Large intestine (tissue), 3 donors: ENCODE data around the gene PACSIN1. TPM values are rescaled to one million over a fixed set of nuclear protein-coding genes. Genes with fewer than 3 reads are reported as not detected.
"Not testable (repeated sequence)": the region's sequence is repeated elsewhere in the genome, so short reads cannot be mapped to it uniquely, and the experiment has no call there.

ENCODE experiments used
- DNase-seq, 2 donors: peaks; one replicate each; pipeline versions ENCODE4 v3.0.0 to v3.0.0-alpha.2; 2013
- H3K27ac ChIP-seq: one replicate; pipeline ENCODE4 v1.5.1; 2013; ENCODE audit warnings: low read length
- H3K27me3 ChIP-seq: 2 replicates; pipeline ENCODE4 v1.6.1; 2013; ENCODE audit warnings: low read length; ENCODE audit not compliant: control insufficient read depth, insufficient read depth
- H3K36me3 ChIP-seq: 2 replicates; pipeline ENCODE4 v1.6.1; 2013; ENCODE audit warnings: low read length; ENCODE audit not compliant: control insufficient read depth, insufficient read depth
- H3K4me1 ChIP-seq: one replicate; pipeline ENCODE4 v1.6.1; 2013; ENCODE audit warnings: low read length; ENCODE audit not compliant: control insufficient read depth, insufficient read depth
- H3K4me3 ChIP-seq: one replicate; pipeline ENCODE4 v1.5.1; 2013; ENCODE audit warnings: low read length
- H3K9me3 ChIP-seq: one replicate; pipeline ENCODE4 v1.6.1; 2013; ENCODE audit warnings: mild to moderate bottlenecking, low read depth, low read length, moderate library complexity; ENCODE audit not compliant: control insufficient read depth
- WGBS: methylation state at CpG from one replicate; pipeline ENCODE4 v1.1.5; 2013; ENCODE audit warnings: low lambda C conversion rate; ENCODE audit not compliant: insufficient coverage; 5-methylcytosine and 5-hydroxymethylcytosine counted together
- polyA plus RNA-seq: library from polyadenylated mRNA; unstranded; fragments of 120-200 nt; gene quantifications from one replicate; pipeline ENCODE4 v1.2.1, GENCODE V29; 2013

The PACSIN1 gene
- polyA plus RNA-seq, 1 donor = 0.33 TPM

DNA sequence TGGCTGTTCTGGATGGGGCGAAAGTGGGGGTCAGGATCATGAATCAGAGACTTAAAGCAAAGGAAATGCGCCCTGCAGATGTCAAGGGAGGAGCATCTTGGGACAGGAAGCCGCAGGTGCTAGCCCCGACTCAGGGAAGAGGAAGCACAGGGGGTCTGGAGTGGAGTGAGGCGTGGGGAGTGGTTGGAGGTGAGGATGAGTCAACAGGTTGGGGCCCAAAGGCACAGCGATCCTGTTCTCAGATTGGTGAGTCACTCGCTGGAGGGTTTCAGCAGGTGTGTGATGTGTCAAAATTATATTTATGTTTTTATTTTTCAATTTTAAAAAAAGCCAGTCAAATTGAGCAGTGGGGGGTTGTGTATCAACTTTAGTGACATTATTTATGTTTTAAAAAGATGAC lies 19.0 kb downstream of the PACSIN1 start:
- no peaks in the 10 kb centered on the region for H3K36me3 ChIP-seq
- no peak overlapping the region for H3K27ac ChIP-seq
- no peak for DNase-seq
- WGBS = no CpG with 5 or more reads among the region's 7 CpGs
- H3K4me1 ChIP-seq = no peaks in the 10 kb centered on the region
- H3K27me3 ChIP-seq = no peaks in the 10 kb centered on the region
- no peaks in the 10 kb centered on the region for H3K9me3 ChIP-seq
- H3K4me3 ChIP-seq = no peak overlapping the region

DNA sequence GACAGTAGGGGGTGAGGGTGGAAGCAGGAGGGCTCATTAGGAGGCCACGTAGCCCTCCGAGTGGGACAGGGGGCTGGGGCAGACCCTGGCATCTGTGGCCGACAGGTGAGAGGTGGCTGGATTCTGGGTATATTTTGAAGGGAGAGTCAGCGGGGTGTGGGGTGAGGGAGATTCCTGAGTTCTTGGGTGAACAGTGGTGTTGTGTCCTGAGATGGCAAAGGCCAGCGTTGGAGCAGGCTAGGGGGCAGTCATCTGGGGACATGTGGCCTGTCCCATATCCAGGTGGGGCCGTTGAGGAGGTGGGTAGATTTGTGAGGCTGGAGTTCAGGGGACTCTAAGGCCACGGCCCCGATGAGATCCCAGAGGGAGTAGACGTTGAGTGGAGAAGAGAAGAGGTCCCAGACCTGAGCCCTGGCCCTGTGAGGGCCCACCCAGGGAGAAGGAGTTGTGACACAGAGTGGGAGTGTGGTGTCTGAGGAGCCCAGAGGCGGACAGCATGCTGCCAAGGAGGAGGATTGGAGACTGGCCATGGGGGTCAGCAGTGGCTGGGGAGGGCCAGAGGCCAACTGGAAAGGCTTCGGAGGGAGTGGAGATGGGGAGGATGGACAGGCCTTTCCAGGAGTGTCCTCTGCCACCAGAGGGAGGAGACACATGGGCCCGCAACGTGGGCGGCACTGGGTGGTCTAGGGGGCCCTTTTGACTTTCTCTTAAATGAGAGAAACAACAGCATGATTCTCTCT lies 19.6 kb downstream of the PACSIN1 start:
- H3K4me3 ChIP-seq = no peak overlapping the region
- no CpG with 5 or more reads among the region's 14 CpGs for WGBS
- DNase-seq = no peak
- H3K27ac ChIP-seq = no peak overlapping the region
- no peaks in the 10 kb centered on the region for H3K9me3 ChIP-seq
- no peaks in the 10 kb centered on the region for H3K4me1 ChIP-seq
- H3K27me3 ChIP-seq = no peaks in the 10 kb centered on the region
- H3K36me3 ChIP-seq = no peaks in the 10 kb centered on the region

DNA sequence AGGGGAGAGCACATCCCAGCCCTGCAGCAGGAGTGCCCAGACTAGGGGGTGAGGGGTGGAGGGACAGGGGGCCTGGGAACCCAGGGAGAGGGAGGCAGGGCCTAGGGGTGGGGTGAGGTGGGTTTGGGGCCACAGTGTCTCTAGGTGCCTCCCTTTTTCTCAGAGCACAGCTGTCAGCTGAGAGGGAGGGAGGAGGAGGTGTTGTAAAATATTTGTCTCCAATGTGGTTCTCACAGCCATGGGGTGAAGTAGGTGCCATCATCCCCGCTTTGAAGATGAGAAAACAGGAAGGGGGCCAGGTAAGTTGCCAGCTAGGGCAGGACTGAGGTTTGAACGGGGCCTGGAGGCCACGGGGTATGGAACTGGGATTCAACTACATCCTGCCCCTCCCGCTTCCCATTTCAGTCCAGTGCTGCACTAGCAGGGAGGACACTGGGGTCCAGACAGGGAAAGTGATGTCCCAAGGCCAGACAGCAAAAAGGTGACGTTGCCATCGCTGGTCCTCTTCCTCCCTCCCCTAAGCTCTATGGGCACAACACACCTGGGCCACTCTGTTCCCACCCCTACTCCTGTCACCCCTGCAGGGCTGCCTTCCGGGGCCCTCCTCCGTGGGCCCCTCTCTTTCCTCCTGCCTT lies 20.3 kb downstream of the PACSIN1 start:
- WGBS = no CpG with 5 or more reads among the region's 8 CpGs
- H3K36me3 ChIP-seq = no peaks in the 10 kb centered on the region
- no peak overlapping the region for H3K4me3 ChIP-seq
- H3K9me3 ChIP-seq = no peaks in the 10 kb centered on the region
- H3K27ac ChIP-seq = no peak overlapping the region
- no peak for DNase-seq
- no peaks in the 10 kb centered on the region for H3K4me1 ChIP-seq
- no peaks in the 10 kb centered on the region for H3K27me3 ChIP-seq

DNA sequence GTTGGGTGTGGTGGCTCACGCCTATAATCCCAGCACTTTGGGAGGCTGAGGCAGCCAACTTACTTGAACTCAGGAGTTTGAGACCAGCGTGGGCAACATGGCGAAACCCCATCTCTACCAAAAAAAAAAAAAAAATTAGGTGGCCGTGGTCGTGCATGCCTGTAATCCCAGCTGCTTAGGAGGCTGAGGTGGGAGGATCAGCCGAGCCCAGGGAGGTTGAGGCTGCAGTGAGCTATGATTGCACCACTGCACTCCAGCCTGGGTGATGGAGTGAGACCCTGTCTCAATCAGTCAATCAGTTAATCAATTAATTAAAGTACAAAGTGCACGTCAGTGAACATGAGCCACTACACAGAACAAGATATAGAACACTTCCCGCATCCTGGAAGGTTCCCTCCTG lies 21.0 kb downstream of the PACSIN1 start:
- DNase-seq, H3K27ac ChIP-seq, H3K36me3 ChIP-seq, H3K9me3 ChIP-seq, H3K4me1 ChIP-seq, H3K27me3 ChIP-seq, H3K4me3 ChIP-seq: not testable (repeated sequence)
- WGBS = no CpG with 5 or more reads among the region's 8 CpGs

DNA sequence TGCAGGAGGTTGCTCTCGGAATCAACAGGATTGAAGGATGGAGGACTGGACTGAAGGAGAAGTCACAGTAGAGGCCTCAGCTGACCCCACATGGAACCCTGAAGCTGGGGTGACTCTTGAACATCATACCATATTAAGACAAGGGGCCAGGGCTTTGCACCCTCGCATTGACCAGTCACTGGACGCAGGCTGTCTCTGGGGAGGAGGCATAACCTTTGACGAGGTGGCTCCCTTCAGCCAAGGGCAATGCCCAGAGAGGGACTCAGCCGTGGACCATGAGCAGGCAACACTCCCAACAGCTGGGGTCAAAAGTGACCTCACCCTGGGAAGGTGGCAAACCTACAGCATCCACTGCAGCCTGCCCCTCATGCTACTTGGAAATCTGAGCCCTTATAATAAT lies 21.7 kb downstream of the PACSIN1 start:
- H3K27me3 ChIP-seq = no peaks in the 10 kb centered on the region
- no CpG with 5 or more reads among the region's 5 CpGs for WGBS
- no peak for DNase-seq
- no peaks in the 10 kb centered on the region for H3K4me1 ChIP-seq
- no peaks in the 10 kb centered on the region for H3K9me3 ChIP-seq
- no peak overlapping the region for H3K27ac ChIP-seq
- no peaks in the 10 kb centered on the region for H3K36me3 ChIP-seq
- no peak overlapping the region for H3K4me3 ChIP-seq

GRCh38 chr6:34489207-34489805 lies 23.4 kb downstream of the PACSIN1 start:
- Histone ChIP-seq H3K36me3 (no peaks in the 10 kb centered on the region), H3K9me3 (no peaks in the 10 kb centered on the region), H3K4me3 (no peak overlapping the region), H3K4me1 (no peaks in the 10 kb centered on the region), H3K27ac (no peak overlapping the region), H3K27me3 (no peaks in the 10 kb centered on the region)
- no CpG with 5 or more reads among the region's 9 CpGs for WGBS
- DNase-seq = no peak

GRCh38 chr6:34490390-34491090 lies 24.7 kb downstream of the PACSIN1 start:
- Histone ChIP-seq H3K36me3 (no peaks in the 10 kb centered on the region), H3K27me3 (no peaks in the 10 kb centered on the region), H3K9me3 (no peaks in the 10 kb centered on the region), H3K4me1 (no peaks in the 10 kb centered on the region), H3K4me3 (no peak overlapping the region), H3K27ac (peak overlapping the region; percentile 38)
- DNase-seq = no peak
- no CpG with 5 or more reads among the region's 20 CpGs for WGBS

GRCh38 chr6:34491091-34491430 lies 25.2 kb downstream of the PACSIN1 start:
- Histone ChIP-seq H3K27me3 (no peaks in the 10 kb centered on the region), H3K27ac (no peak overlapping the region), H3K4me1 (no peaks in the 10 kb centered on the region), H3K9me3 (no peaks in the 10 kb centered on the region), H3K4me3 (no peak overlapping the region), H3K36me3 (no peaks in the 10 kb centered on the region)
- DNase-seq = peak; percentile 25 to 27
- WGBS = no CpG with 5 or more reads among the region's 10 CpGs

GRCh38 chr6:34493344-34493743 lies 27.5 kb downstream of the PACSIN1 start:
- Histone ChIP-seq H3K4me3 (no peak overlapping the region), H3K27me3 (no peaks in the 10 kb centered on the region), H3K9me3 (no peaks in the 10 kb centered on the region), H3K4me1 (no peaks in the 10 kb centered on the region), H3K27ac (no peak overlapping the region), H3K36me3 (no peaks in the 10 kb centered on the region)
- DNase-seq = no peak
- 100% methylated on average over 1 of the region's 4 CpGs for WGBS

- DNase-seq = no peak
- no peaks in the 10 kb centered on the region for H3K9me3 ChIP-seq
- no peak overlapping the region for H3K4me3 ChIP-seq
- H3K36me3 ChIP-seq = no peaks in the 10 kb centered on the region
- WGBS = 60% methylated on average over 1 of the region's 3 CpGs
- no peak overlapping the region for H3K27ac ChIP-seq
- no peaks in the 10 kb centered on the region for H3K27me3 ChIP-seq
- H3K4me1 ChIP-seq = no peaks in the 10 kb centered on the region
These were observed 29.1 kb downstream of the PACSIN1 start for GRCh38 chr6:34494973-34495372.
